GDM1 (cell line): ENCODE data around the gene RARB.

Experiments used
- DNase-seq: peaks from one replicate; lab custom pipeline; 2025; lab: John Stamatoyannopoulos, UW

The RARB gene

GRCh38 chr3:25604107-25604805 lies 176.2 kb downstream of the RARB start:
- no peak for DNase-seq

DNA sequence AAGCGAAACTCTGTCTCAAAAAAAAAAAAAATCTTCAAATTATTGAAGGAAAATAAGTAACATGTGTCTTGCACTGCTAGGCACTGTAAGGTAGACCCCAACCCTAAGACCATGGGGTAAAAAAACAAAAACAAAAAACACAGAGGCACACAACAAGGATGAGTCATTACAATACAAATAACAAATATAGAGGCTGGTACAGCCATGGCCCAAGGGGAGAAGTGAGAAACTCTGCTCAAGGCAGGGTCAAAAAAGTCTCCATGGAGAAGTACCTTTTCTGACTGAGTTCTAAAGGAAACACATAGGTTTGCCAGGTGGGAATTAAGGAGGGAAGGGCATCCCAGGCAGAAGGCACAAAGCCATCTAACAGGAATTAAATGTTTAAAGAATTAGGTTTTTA lies 182.1 kb downstream of the RARB start:
- DNase-seq, result no peak

DNA sequence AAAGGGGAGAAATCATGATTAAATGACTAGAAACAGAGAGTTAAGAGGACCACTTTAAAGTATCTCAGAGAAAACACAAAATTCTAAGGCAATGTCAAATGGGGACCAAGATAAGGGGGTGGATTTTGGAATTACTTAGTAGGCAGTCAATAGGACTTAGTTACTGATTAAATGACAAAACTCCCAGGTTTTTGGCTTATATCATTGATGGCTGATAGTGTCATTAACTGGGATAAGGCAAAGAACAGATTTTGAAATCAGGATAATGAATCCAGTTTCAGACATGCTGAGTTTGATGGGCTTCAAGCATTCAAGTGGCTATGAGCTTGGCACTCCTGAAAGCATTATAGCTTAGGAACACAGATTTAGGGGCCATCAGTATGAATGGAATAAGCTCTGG lies 182.7 kb downstream of the RARB start:
- no peak for DNase-seq

GRCh38 chr3:25611193-25611592 lies 183.1 kb downstream of the RARB start:
- DNase-seq, result no peak

DNA sequence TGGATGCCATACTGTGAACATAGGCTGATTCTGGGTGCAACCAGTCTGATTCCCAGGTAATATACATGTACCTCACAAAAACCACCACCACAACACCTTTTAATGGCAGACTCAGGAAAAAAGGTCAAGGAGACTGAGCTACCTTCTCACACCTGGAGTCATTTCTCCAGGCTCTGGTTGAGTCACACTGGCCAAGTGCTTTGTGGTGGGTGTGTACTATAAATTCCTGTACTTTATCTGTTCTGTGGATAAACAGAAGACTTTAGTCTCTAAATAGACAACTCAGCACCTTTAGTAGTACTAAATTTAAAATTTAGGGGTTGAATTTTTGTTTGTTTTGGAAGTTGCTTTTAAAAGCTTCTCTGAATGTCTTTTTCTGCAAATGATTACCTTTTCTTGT lies 190.0 kb downstream of the RARB start:
- DNase-seq, result no peak

DNA sequence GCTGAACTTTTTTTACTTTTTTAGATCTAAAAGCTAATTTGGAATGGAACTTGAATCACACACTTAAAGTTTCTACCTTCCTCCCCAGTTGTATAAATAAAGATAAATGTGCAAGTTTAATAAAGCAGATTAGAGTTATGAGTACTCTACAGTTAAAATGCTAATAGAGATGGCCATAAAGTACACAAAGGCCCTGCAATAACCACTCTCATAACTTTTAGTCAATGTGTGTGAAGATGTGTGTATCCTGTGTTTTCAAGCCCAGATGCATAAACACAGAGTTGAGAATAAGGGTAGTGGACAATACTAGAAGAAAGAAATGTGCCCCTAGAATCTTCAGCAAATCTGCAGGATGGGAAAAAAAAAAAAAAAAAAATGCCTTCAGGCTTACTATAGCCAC lies 191.3 kb downstream of the RARB start:
- DNase-seq, result no peak

GRCh38 chr3:25620493-25620892 lies 192.4 kb downstream of the RARB start:
- DNase-seq, result no peak

DNA sequence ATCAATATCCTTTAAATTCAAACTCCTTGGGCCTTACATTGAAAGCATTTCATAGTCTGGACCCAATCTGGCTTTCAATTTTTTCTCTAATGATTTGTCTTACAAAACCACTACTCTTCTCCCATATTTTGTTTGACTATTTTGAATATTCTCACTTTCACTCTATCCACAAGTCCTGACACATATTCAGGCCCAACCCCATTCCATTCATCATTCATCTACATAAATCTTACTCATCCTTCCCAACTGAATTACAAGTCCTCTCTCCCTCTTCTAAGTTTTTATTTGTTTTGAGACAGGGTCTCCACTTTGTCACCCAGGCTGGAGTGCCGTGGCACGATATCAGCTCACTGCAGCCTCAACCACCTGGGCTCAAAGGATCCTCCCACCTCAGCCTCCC lies 193.0 kb downstream of the RARB start:
- no peak for DNase-seq

DNA sequence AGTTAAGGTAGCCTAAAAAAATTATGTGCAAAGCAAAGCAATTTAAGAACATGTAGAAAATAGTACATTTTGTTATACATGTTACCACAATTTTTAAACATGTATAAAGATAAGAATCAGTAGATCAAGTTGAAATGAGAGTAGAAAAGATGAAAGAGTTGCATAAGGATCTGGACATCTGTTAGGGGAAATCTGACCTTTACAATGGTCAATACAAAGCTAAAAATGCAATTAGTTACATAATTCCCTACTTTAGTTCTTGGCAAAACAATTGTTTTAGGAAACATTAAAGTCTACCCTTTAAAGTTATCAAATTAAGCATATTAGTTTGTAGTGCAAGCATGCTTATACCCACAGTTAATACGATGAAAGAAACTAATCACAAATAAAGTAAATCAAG lies 203.9 kb downstream of the RARB start:
- no peak for DNase-seq

DNA sequence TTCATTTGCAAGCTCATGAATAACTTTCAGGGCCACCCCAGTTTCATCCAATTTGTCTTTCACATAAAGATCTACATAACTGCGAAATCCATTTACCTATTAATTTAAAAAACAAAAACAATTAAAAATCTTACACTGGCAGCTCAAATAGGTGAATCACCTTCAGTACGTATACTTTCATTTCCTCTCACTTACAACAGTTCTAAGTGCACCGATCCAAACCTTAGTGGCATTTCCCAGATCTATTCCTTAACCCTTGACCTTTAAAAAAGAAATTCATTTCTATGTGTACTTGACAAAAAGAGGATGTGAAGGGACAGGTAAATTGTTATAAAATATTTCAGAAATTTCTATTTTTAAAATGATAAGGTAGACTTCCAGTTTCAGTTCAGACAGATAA lies 205.9 kb downstream of the RARB start:
- no peak for DNase-seq

DNA sequence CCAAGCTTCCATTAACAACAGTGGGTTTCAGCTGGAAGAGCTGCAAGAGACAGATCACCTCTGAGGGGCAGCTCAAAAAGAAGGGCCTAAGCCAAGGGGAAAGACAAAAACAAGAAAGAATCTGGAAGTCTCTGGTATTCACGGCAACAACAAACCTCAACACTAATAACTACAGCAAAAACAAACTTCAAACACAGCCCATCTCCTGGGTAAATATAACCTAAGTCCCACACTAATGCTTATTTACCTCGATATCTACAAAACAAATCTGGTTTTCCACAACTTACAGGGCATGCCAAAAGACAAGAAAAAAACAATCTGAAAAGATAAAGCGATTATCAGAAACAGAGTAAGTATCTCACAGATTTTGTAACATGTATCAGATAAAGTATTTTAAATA lies 207.0 kb downstream of the RARB start:
- no peak for DNase-seq
